PFSK-1 (cell line): ENCODE data around the gene NHERF2.

Experiments used
- FOXP2 ChIP-seq: optimal IDR thresholded peaks from 2 replicates; pipeline ENCODE3; 2011; ENCODE audit warnings: borderline replicate concordance, control low read depth, inconsistent platforms; ENCODE audit not compliant: insufficient read depth; ENCODE audit errors: extremely low read length, extremely low read depth
- POLR2AphosphoS5 ChIP-seq: IDR thresholded peaks from 2 replicates; pipeline ENCODE4 v1.6.1; 2012; ENCODE audit warnings: low read depth, mild to moderate bottlenecking, control low read depth, low read length, moderate library complexity
- SIN3A ChIP-seq: IDR thresholded peaks from 2 replicates; pipeline ENCODE4 v1.6.1; 2012; ENCODE audit warnings: mild to moderate bottlenecking, low read length, moderate library complexity, borderline replicate concordance; ENCODE audit not compliant: insufficient read depth
- TAF1 ChIP-seq: IDR thresholded peaks from 2 replicates; pipeline ENCODE4 v1.6.1; 2012; ENCODE audit warnings: low read length, control low read depth, borderline replicate concordance; ENCODE audit not compliant: insufficient read depth
- TF ChIP-seq, protein P1 (sequence below), 2 experiments: IDR thresholded peaks; 2 replicates each; pipeline versions ENCODE4 v1.6.1 to v1.8.0; 2011 to 2012; ENCODE audit warnings: low read depth in 2 of 2, low read length in 2 of 2, control low read depth in 1 of 2, inconsistent platforms in 1 of 2, mild to moderate bottlenecking in 1 of 2, moderate library complexity in 1 of 2; ENCODE audit not compliant: insufficient read depth in 1 of 2

DNA sequence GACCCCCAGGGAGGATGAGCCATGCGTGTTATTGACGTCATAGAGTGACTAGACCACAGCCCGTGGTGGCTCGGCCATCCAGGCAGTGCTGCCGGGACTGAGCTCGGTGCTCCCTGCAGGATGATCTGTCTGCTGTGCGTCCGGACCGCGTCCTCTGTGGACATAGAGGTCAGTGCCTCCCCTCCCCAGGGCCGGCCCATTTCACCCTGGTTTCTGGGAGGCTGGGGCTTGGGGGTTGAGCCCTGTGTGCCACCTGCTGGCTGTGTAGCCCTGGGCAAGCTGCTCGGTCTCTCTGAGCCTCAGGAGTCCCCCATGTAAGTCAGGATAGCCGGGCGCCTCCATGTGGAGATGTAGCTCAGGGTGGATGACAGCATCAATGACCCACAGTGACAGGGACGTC is 29.4 kb downstream of the NHERF2 start:
- TF ChIP-seq POLR2AphosphoS5 = no peak
- TF ChIP-seq, protein P1, sequence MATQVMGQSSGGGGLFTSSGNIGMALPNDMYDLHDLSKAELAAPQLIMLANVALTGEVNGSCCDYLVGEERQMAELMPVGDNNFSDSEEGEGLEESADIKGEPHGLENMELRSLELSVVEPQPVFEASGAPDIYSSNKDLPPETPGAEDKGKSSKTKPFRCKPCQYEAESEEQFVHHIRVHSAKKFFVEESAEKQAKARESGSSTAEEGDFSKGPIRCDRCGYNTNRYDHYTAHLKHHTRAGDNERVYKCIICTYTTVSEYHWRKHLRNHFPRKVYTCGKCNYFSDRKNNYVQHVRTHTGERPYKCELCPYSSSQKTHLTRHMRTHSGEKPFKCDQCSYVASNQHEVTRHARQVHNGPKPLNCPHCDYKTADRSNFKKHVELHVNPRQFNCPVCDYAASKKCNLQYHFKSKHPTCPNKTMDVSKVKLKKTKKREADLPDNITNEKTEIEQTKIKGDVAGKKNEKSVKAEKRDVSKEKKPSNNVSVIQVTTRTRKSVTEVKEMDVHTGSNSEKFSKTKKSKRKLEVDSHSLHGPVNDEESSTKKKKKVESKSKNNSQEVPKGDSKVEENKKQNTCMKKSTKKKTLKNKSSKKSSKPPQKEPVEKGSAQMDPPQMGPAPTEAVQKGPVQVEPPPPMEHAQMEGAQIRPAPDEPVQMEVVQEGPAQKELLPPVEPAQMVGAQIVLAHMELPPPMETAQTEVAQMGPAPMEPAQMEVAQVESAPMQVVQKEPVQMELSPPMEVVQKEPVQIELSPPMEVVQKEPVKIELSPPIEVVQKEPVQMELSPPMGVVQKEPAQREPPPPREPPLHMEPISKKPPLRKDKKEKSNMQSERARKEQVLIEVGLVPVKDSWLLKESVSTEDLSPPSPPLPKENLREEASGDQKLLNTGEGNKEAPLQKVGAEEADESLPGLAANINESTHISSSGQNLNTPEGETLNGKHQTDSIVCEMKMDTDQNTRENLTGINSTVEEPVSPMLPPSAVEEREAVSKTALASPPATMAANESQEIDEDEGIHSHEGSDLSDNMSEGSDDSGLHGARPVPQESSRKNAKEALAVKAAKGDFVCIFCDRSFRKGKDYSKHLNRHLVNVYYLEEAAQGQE (IDR thresholded peaks at IDR 0.05; ENCODE audit: insufficient read depth in 1 of 2, low read depth in 2 of 2, low read length in 2 of 2) = no peak
- no peak for TF ChIP-seq TAF1
- no peak for TF ChIP-seq SIN3A
- TF ChIP-seq FOXP2 = no peak
